A549 (cell line): ENCODE measurements around the gene AHCTF1.

ENCODE experiments used
- CEBPB ChIP-seq, 2 experiments: fragments of >200 bp in 1 of 2; sonication (Bioruptor Twin) in 1 of 2; formaldehyde crosslinking in 1 of 2; IDR thresholded peaks; 2 replicates each; pipeline ENCODE4 v1.6.1; 2012 to 2016
- CHD4 ChIP-seq: fragments of 200-600 bp; sonication (generic); IDR thresholded peaks from 2 replicates; pipeline ENCODE4 v1.6.1; 2016; ENCODE audit warnings: antibody characterized with exemption, mild to moderate bottlenecking, borderline replicate concordance
- EHMT2 ChIP-seq: fragments of 200-600 bp; sonication (generic); IDR thresholded peaks from 2 replicates; pipeline ENCODE4 v1.6.1; 2016; ENCODE audit warnings: antibody characterized with exemption, low read depth, mild to moderate bottlenecking, moderate library complexity
- EP300 ChIP-seq, 2 experiments: fragments of >200 bp; sonication (Bioruptor Twin); formaldehyde crosslinking; IDR thresholded peaks; 2 replicates in 1 of 2; 3 replicates in 1 of 2; pipeline ENCODE4 v1.6.1; 2016 to 2017
- ESRRA ChIP-seq: fragments of 150-350 bp; IDR thresholded peaks from 2 replicates; pipeline ENCODE4 v1.6.1; 2014; ENCODE audit warnings: mild to moderate bottlenecking, low read length, borderline replicate concordance
- HEYL ChIP-seq: fragments of 250-450 bp; sonication (Bioruptor Pico); IDR thresholded peaks from 2 replicates; pipeline ENCODE4 v1.8.0; 2021; ENCODE audit warnings: mild to moderate bottlenecking, moderate library complexity
- MYC ChIP-seq: IDR thresholded peaks from 2 replicates; pipeline ENCODE4 v1.6.1; 2012; ENCODE audit warnings: mild to moderate bottlenecking, inconsistent platforms, low read length, improper control_type of control experiment, borderline replicate concordance
- POLR2A ChIP-seq: IDR thresholded peaks from 2 replicates; pipeline ENCODE4 v1.6.1; 2012; ENCODE audit warnings: mild to moderate bottlenecking, low read length
- RFX5 ChIP-seq: fragments of 450-650 bp; IDR thresholded peaks from 2 replicates; pipeline ENCODE4 v1.7.1; 2014; ENCODE audit warnings: antibody characterized with exemption, mild to moderate bottlenecking, moderate library complexity
- SMC3 ChIP-seq: fragments of >200 bp; sonication (Bioruptor Twin); formaldehyde crosslinking; IDR thresholded peaks from 3 replicates; pipeline ENCODE4 v1.6.1; 2018; ENCODE audit warnings: inconsistent platforms
- ZFP36 ChIP-seq: fragments of 450-650 bp; IDR thresholded peaks from 2 replicates; pipeline ENCODE4 v1.6.1; 2014; ENCODE audit warnings: borderline replicate concordance; ENCODE audit not compliant: partially characterized antibody
- TF ChIP-seq, protein P1 (sequence below): fragments of >200 bp; sonication (Bioruptor Twin); formaldehyde crosslinking; IDR thresholded peaks from 3 replicates; pipeline ENCODE4 v1.5.1; 2016
- TF ChIP-seq, protein P2 (sequence below): fragments of 450-650 bp; IDR thresholded peaks from 2 replicates; pipeline ENCODE4 v1.6.1; 2014; ENCODE audit warnings: antibody characterized with exemption

- no peak for TF ChIP-seq MYC
- TF ChIP-seq, protein P1, sequence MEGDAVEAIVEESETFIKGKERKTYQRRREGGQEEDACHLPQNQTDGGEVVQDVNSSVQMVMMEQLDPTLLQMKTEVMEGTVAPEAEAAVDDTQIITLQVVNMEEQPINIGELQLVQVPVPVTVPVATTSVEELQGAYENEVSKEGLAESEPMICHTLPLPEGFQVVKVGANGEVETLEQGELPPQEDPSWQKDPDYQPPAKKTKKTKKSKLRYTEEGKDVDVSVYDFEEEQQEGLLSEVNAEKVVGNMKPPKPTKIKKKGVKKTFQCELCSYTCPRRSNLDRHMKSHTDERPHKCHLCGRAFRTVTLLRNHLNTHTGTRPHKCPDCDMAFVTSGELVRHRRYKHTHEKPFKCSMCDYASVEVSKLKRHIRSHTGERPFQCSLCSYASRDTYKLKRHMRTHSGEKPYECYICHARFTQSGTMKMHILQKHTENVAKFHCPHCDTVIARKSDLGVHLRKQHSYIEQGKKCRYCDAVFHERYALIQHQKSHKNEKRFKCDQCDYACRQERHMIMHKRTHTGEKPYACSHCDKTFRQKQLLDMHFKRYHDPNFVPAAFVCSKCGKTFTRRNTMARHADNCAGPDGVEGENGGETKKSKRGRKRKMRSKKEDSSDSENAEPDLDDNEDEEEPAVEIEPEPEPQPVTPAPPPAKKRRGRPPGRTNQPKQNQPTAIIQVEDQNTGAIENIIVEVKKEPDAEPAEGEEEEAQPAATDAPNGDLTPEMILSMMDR = no peak
- TF ChIP-seq EHMT2 = no peak
- TF ChIP-seq POLR2A = no peak
- TF ChIP-seq HEYL (CRISPR knock-in tag) = no peak
- no peak for TF ChIP-seq EP300 (IDR thresholded peaks at IDR 0.05)
- TF ChIP-seq CEBPB (IDR thresholded peaks at IDR 0.05) = no peak
- TF ChIP-seq, protein P2, sequence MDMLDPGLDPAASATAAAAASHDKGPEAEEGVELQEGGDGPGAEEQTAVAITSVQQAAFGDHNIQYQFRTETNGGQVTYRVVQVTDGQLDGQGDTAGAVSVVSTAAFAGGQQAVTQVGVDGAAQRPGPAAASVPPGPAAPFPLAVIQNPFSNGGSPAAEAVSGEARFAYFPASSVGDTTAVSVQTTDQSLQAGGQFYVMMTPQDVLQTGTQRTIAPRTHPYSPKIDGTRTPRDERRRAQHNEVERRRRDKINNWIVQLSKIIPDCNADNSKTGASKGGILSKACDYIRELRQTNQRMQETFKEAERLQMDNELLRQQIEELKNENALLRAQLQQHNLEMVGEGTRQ = no peak
- no peak for TF ChIP-seq ZFP36
- TF ChIP-seq SMC3 = no peak
- TF ChIP-seq CHD4 = no peak
- TF ChIP-seq ESRRA = no peak
- TF ChIP-seq RFX5 = no peak
These were observed 134.6 kb downstream of the AHCTF1 start for GRCh38 chr1:246797157-246797556.
